Jurkat, Clone E6-1 (cell line): ENCODE results near the gene GRIK2.

ENCODE experiments used
- DNase-seq: peaks from one replicate; pipeline ENCODE4 v3.0.0-alpha.2; 2011; ENCODE audit warnings: low read depth, low spot score
- H3K4me3 ChIP-seq: 2 replicates; pipeline ENCODE4 v1.5.1; 2011; ENCODE audit warnings: mild to moderate bottlenecking, low read length, control low read depth, moderate library complexity

Gene GRIK2

DNA sequence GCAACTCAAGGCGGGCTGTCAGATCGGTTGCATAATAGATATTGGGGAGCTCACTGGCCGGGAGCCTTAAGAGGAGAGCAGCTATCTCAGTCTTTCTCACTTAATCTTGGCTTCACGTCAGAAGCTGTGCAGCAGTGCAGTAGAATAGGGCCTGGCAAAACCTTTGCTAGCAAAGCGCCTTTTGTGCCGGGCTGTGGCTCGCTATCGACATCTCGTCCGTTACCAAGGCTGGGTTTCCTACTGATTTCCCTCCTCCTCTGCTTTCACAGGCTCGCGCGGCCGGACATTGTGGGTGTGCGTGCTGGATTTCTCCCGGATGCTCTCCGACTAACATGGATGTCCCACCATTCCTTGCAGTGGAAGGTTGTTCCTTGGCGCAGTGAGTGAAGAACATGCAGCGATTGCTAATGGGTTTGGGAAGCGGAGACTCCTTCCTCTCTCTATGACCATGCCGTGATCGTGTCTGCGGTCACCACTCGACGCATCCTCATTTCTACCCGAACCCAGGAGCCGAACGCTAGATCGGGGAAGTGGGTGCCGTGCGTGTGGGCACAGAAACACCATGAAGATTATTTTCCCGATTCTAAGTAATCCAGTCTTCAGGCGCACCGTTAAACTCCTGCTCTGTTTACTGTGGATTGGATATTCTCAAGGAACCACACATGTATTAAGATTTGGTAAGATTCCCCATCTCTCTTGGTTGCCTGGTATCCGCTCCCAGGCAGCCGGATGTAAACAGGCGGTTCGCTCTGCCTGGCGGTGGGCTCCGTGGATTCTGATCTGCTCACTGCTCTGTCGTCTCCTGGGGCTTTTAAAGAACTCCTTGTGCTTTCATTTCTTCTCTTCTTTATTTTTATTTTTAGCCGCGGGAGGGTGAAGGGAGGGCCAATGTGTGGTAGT is 5.5 kb downstream of the GRIK2 start:
- no peak overlapping the region for H3K4me3 ChIP-seq
- DNase-seq = no peak

- no peak for DNase-seq
- H3K4me3 ChIP-seq = no peak overlapping the region
Measured at GRCh38 chr6:101399616-101400162, 6.2 kb downstream of the GRIK2 start.

DNA sequence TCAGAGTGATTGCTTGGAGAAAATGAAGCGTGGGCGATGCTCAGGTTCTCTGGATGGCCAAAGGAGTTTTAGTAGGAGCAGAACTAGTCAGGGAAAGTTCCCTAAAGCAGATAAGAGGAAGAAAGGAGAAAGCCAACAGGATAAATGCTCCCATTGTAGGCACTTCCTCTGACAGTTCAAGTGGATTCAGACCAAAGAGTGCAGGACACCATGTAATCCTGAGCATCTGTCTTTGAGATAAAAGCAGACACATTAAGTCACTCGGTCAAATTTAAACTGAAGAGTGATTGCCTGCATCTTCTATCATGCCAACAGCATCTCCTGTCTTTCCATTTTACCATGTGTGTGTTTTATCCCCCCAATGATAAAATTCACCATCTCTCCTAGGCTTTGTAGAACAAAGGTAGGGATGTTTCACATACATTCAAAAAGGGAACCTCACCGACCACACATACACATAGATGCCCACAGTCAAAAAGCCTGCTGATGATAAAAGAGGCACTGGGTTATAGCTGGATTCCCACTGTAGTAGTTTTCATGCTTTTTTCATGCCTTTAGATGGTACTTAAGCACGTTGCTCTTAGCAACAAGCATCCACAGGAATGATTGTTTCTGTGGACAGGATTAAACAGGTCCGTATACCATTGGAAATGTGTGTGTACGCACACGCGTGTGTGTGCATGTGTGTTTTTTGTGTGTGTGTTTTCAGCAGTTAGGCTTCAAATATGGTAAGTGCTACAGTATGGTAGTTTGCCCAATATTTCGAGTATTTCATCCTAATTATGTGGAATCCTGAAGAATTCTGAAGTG is 7.0 kb downstream of the GRIK2 start:
- no peak overlapping the region for H3K4me3 ChIP-seq
- DNase-seq = no peak

GRCh38 chr6:101401171-101401570 is 7.7 kb downstream of the GRIK2 start:
- no peak overlapping the region for H3K4me3 ChIP-seq

GRCh38 chr6:101401792-101402621 is 8.5 kb downstream of the GRIK2 start:
- DNase-seq = no peak
- H3K4me3 ChIP-seq = no peak overlapping the region

More at GRCh38 chr6:101401171-101401570, 7.7 kb downstream of the GRIK2 start:
- DNase-seq = no peak

GRCh38 chr6:101402622-101403031 is 9.1 kb downstream of the GRIK2 start:
- no peak for DNase-seq
- no peak overlapping the region for H3K4me3 ChIP-seq

- H3K4me3 ChIP-seq = no peak overlapping the region
- no peak for DNase-seq
Measured at GRCh38 chr6:101403216-101403945, 9.9 kb downstream of the GRIK2 start.

DNA sequence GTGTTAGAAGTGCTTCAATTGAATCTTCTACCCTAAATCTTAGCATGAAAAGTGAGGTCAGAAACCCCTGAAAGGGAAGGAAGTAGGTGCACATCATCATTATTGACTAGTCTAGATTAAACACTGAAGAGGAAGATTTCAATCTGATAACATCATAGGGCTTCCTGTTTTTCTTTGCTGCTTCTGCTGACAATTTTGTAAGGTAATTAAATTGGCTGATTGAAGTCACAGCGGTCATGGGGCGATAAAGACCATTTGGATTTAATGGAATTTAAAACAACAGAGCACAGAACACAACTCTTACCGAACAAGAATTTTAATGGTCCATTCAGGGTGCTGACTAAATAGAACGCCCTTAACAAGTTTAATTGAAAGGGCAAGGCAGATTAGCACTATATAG is 11.3 kb downstream of the GRIK2 start:
- DNase-seq = no peak

DNA sequence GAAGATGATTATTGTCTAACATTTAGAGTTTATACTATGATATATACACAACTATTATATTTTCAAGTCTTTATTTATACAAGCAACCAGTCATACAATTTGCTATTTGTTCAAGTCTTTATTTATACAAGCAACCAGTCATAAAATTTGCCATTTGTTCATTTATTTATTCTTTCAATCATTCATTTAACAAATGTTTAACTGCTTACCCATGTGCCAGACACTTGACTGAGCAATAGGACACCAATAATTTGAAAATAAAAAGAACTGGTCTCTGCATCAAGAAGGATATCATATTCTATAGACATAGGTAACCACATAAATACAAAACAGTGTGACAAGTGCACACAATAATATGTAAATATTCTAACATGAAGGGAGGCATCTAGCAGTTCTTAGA is 20.3 kb downstream of the GRIK2 start:
- no peak overlapping the region for H3K4me3 ChIP-seq
- no peak for DNase-seq

More for the DNA sequence above, 11.3 kb downstream of the GRIK2 start:
- H3K4me3 ChIP-seq = no peak overlapping the region

- no peak overlapping the region for H3K4me3 ChIP-seq
- no peak for DNase-seq
Measured at GRCh38 chr6:101417900-101418299, 24.4 kb downstream of the GRIK2 start.

DNA sequence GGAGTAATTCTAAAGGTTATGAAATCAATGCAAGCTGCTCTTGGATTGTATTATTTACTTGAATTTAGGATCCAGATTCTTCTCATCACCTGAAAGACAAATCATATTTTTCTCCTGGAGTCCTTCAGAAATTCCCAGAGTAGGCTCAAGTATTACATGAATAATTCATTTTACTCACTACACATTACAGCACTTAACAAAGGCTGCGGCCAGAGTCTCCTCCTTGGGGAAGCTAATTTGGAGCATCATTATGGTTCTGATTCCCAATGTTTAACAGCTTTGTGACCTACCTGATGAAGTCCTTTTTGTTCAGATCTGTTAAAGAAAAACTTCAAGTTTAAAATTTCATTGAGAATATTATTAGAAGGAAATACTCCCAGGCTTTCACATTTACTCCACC is 28.7 kb downstream of the GRIK2 start:
- no peak overlapping the region for H3K4me3 ChIP-seq
- DNase-seq = no peak

DNA sequence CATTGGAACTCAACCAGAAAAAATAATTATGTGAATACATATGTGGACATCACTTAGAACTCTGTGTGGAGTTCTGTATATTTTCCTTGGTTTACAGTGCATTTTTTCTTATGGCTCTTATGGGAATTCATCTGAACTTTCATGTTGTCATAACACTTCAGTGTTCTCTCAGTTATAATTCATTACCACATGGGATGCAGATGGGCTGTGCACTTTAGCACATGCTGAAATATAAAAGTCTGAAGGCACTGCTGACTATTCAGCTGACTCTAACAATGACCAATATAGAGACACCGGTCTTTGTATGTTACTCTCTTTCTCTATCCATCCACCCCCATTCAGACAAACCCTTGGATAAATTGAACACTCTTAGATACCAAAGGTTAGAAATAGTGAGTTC is 29.3 kb downstream of the GRIK2 start:
- DNase-seq = no peak

DNA sequence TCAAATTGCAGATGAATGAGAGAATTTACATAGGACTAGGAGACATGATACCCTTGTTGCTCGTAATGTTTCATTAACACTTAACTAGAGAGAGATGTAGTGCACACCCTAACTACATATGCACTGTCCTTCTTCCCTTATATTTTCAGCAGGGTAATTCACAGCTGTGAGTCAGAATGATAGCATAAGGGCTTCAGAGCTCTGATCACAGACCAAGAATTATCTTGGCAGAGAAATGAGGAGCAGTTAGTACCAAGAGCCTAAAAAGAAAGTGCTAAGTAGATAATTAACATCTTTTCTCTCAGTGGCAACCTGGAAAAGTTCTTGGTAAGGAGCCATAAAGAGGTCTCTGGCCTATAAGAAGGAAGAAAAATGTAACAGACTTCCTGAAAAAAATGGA is 35.8 kb downstream of the GRIK2 start:
- H3K4me3 ChIP-seq = no peak overlapping the region
- no peak for DNase-seq

More for the DNA sequence above, 29.3 kb downstream of the GRIK2 start:
- no peak overlapping the region for H3K4me3 ChIP-seq

DNA sequence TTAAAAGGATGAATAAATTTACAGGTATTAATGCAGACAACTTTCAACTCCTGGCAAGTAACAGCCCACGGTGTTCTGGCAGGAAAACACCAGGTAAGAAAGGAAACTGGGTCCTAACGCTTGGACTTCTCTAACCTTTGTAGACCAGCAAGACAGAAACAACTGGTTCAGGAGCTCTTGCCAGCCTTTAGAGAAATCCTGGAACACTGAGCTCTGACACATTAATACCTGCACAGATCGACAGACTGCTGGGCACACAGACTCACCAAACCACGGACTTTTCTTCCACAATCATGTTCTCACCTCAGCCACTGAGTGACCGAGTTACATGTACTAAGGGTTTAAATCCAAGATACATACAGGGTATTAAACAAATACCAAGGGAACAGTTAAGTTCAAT is 36.3 kb downstream of the GRIK2 start:
- DNase-seq = no peak

GRCh38 chr6:101433141-101433540 is 39.6 kb downstream of the GRIK2 start:
- no peak overlapping the region for H3K4me3 ChIP-seq
- no peak for DNase-seq

More for the DNA sequence above, 36.3 kb downstream of the GRIK2 start:
- H3K4me3 ChIP-seq = no peak overlapping the region

GRCh38 chr6:101434601-101435000 is 41.1 kb downstream of the GRIK2 start:
- no peak overlapping the region for H3K4me3 ChIP-seq
- DNase-seq = no peak

- H3K4me3 ChIP-seq = no peak overlapping the region
- no peak for DNase-seq
Measured at GRCh38 chr6:101435038-101435437, 41.5 kb downstream of the GRIK2 start.

- no peak overlapping the region for H3K4me3 ChIP-seq
- DNase-seq = no peak
Measured at GRCh38 chr6:101439790-101440189, 46.3 kb downstream of the GRIK2 start.
